Peyer's patch (tissue), 4 donors: ENCODE data around the gene COL5A2. TPM values are rescaled to one million over a fixed set of nuclear protein-coding genes. Genes with fewer than 3 reads are reported as not detected.

ENCODE experiments used
- DNase-seq, 3 donors: peaks; one replicate each; pipeline ENCODE4 v3.0.0-alpha.2; 2017 to 2019
- H3K27ac ChIP-seq, 4 donors: fragments of 200-600 bp; sonication (generic); one replicate each; pipeline ENCODE4 v1.5.1; 2016 to 2019
- H3K27me3 ChIP-seq, 2 donors: fragments of 200-600 bp; sonication (generic); one replicate each; pipeline ENCODE4 v1.5.1; 2019
- H3K36me3 ChIP-seq, 3 donors: fragments of 200-600 bp; sonication (generic); one replicate each; pipeline ENCODE4 v1.5.1; 2016 to 2019
- H3K4me1 ChIP-seq, 4 donors: fragments of 200-600 bp; sonication (generic); one replicate each; pipeline ENCODE4 v1.5.1; 2016 to 2019
- H3K4me3 ChIP-seq, 4 donors: fragments of 200-600 bp; sonication (generic); 1 replicate in 3 of 4; 2 replicates in 1 of 4; pipeline ENCODE4 v1.5.1; 2016 to 2019; ENCODE audit warnings: mild to moderate bottlenecking in 1 of 4
- H3K9me3 ChIP-seq, 4 donors: fragments of 200-600 bp; sonication (generic); one replicate each; pipeline ENCODE4 v1.5.1; 2016 to 2019; ENCODE audit warnings: mild to moderate bottlenecking in 1 of 4
- CTCF ChIP-seq, 6 experiments: fragments of 450-650 bp in 4 of 6; fragments of 200-600 bp in 2 of 6; sonication (generic) in 1 of 6; IDR thresholded peaks; one replicate each; pipeline ENCODE4 v1.5.1; 2017 to 2019; ENCODE audit warnings: antibody characterized with exemption in 6 of 6, mild to moderate bottlenecking in 3 of 6, moderate library complexity in 1 of 6
- POLR2A ChIP-seq, 2 donors: fragments of 450-650 bp; IDR thresholded peaks; one replicate each; pipeline ENCODE4 v1.5.1; 2017; ENCODE audit warnings: antibody characterized with exemption in 2 of 2, mild to moderate bottlenecking in 2 of 2, moderate library complexity in 2 of 2
- total RNA-seq, 4 donors: library from RNA; depleted of rRNA; stranded (reverse); fragments of >200 nt; gene quantifications; one replicate each; pipeline ENCODE4 v1.1.0, GENCODE V29; 2016

The COL5A2 gene
- total RNA-seq, 4 donors from 2014 or later: 10.2 to 53.6 (median 12.2) TPM

- peak overlapping the region in 3 of 4 donors; percentile 49 to 75 (median 63) for H3K27ac ChIP-seq
- H3K4me3 ChIP-seq: peak overlapping the region in 1 of 4 donors; percentile 13
- DNase-seq: peak in 1 of 3 donors; percentile 54
- H3K4me1 ChIP-seq: no peaks in the 10 kb centered on the region
- H3K36me3 ChIP-seq: no peaks in the 10 kb centered on the region
- no peak for TF ChIP-seq POLR2A (IDR thresholded peaks at IDR 0.05)
- TF ChIP-seq CTCF (IDR thresholded peaks at IDR 0.05): no peak
- no peaks in the 10 kb centered on the region for H3K27me3 ChIP-seq
- H3K9me3 ChIP-seq: no peaks in the 10 kb centered on the region
Observed at GRCh38 chr2:189210250-189211087, 30.9 kb upstream of the COL5A2 start.

GRCh38 chr2:189208254-189208653, 28.7 kb upstream of the COL5A2 start:
- no peak for TF ChIP-seq CTCF (IDR thresholded peaks at IDR 0.05)
- no peak for TF ChIP-seq POLR2A (IDR thresholded peaks at IDR 0.05)
- H3K4me3 ChIP-seq: no peak overlapping the region
- no peaks in the 10 kb centered on the region for H3K4me1 ChIP-seq
- no peak overlapping the region for H3K27ac ChIP-seq
- DNase-seq: no peak
- no peaks in the 10 kb centered on the region for H3K36me3 ChIP-seq
- H3K9me3 ChIP-seq: no peaks in the 10 kb centered on the region
- H3K27me3 ChIP-seq: no peaks in the 10 kb centered on the region

- no peaks in the 10 kb centered on the region for H3K4me1 ChIP-seq
- H3K9me3 ChIP-seq: no peaks in the 10 kb centered on the region
- no peak for TF ChIP-seq POLR2A (IDR thresholded peaks at IDR 0.05)
- no peak for TF ChIP-seq CTCF (IDR thresholded peaks at IDR 0.05)
- no peak for DNase-seq
- no peaks in the 10 kb centered on the region for H3K27me3 ChIP-seq
- H3K4me3 ChIP-seq: no peak overlapping the region
- H3K36me3 ChIP-seq: no peaks in the 10 kb centered on the region
- no peak overlapping the region for H3K27ac ChIP-seq
Observed at GRCh38 chr2:189204322-189204941, 24.9 kb upstream of the COL5A2 start.

GRCh38 chr2:189203177-189203799, 23.7 kb upstream of the COL5A2 start:
- H3K27ac ChIP-seq: no peak overlapping the region
- TF ChIP-seq CTCF (IDR thresholded peaks at IDR 0.05): no peak
- no peak for TF ChIP-seq POLR2A (IDR thresholded peaks at IDR 0.05)
- H3K27me3 ChIP-seq: no peaks in the 10 kb centered on the region
- no peaks in the 10 kb centered on the region for H3K36me3 ChIP-seq
- no peaks in the 10 kb centered on the region for H3K9me3 ChIP-seq
- H3K4me3 ChIP-seq: no peak overlapping the region
- DNase-seq: no peak
- no peaks in the 10 kb centered on the region for H3K4me1 ChIP-seq

- H3K4me1 ChIP-seq: no peaks in the 10 kb centered on the region
- H3K27me3 ChIP-seq: no peaks in the 10 kb centered on the region
- H3K36me3 ChIP-seq: no peaks in the 10 kb centered on the region
- no peak overlapping the region for H3K4me3 ChIP-seq
- no peak overlapping the region for H3K27ac ChIP-seq
- DNase-seq: no peak
- no peak for TF ChIP-seq POLR2A (IDR thresholded peaks at IDR 0.05)
- no peak for TF ChIP-seq CTCF (IDR thresholded peaks at IDR 0.05)
- H3K9me3 ChIP-seq: no peaks in the 10 kb centered on the region
Observed at GRCh38 chr2:189199797-189200196, 20.2 kb upstream of the COL5A2 start.
